Activated T-helper 2 cell treated with anti-CD3 and anti-CD28 coated beads, Interferon-gamma antibody, Interleukin-2, Interleukin-4, amounts not matched to agents 10 μg/mL and 5 μg/mL and 100 μg/mL, durations not matched to agents 14 hours and 24 hours and 36 hours (primary cell): ENCODE measurements around the gene HTR6. TPM values are rescaled to one million over a fixed set of nuclear protein-coding genes. Genes with fewer than 3 reads are reported as not detected.

ENCODE experiments used
- DNase-seq: peaks from one replicate; pipeline ENCODE4 v3.0.0; 2021; ENCODE audit warnings: low spot score
- H3K27ac Mint-ChIP-seq: one replicate; pipeline ENCODE4 v1.8.0; 2021; ENCODE audit warnings: mixed read lengths
- H3K27me3 Mint-ChIP-seq: one replicate; pipeline ENCODE4 v1.8.0; 2021; ENCODE audit warnings: low read depth, mixed read lengths
- H3K36me3 Mint-ChIP-seq: one replicate; pipeline ENCODE4 v1.8.0; 2021; ENCODE audit warnings: low read depth, mixed read lengths
- H3K4me1 Mint-ChIP-seq: one replicate; pipeline ENCODE4 v1.8.0; 2021; ENCODE audit warnings: low read depth, mixed read lengths
- H3K4me3 Mint-ChIP-seq: one replicate; pipeline ENCODE4 v1.8.0; 2021; ENCODE audit warnings: low read depth, mild to moderate bottlenecking, moderate library complexity, mixed read lengths
- H3K9me3 Mint-ChIP-seq: one replicate; pipeline ENCODE4 v1.8.0; 2021; ENCODE audit warnings: mixed read lengths
- intact Hi-C: fragments of 100-400 bp; cut with micrococcal nuclease; formaldehyde crosslinking; loops from one replicate; pipeline ENCODE4 v1.15.1; 2023
- total RNA-seq: library from RNA; stranded (reverse); gene quantifications from 2 replicates; pipeline ENCODE4 v1.2.3, GENCODE V29; 2022

HTR6 gene
- total RNA-seq = not detected in 2 replicates

DNA sequence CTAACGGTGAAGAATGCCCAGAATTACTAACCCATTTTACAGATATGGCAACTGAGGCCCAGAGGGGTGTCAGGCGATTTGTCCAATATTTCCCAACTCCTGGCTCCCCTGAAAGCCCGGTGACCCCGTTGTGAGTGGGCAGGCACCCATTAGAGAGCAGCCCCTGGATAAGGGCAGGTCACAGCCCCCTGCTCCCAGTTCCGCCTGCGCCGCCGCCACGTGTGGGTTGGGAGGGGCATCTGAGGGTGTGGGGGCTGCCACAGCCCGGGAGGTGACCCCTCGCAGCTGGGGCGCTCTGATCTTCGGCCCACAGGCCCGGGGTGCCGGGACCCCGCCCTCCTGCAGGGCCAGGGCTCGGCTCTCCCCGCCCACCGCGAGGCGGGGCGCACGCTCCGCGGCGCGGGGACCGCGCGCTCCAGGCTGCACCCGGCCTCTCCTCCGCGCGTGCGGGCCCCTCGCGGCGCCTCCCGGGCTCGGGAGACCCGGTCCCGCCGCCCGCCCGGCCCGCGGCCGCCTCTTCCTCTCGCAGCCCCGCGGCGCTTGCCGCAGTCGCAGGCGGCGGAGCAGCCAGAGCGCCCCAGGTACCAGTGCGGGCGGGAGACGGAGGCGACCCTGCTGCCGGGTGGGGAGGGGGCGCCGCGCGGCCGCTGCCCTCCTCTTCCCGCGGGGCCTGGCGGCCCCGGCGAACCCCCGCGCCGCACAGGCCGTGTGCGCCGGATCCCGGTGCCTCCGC lies at the start of gene HTR6:
HTR6 (plus strand) TSS at position 423 of the 733 bp plus-strand sequence. CDS start 879 bp downstream, outside the sequence.
- Mint-ChIP-seq H3K27ac (no peak within 1 kb of the TSS), H3K4me1 (peaks cover 7% of the 10 kb centered on the region), H3K4me3 (peak within 1 kb of the TSS; percentile 58), H3K36me3 (no peaks in the 10 kb centered on the region), H3K27me3 (peaks cover 44% of the 10 kb centered on the region), H3K9me3 (no peaks in the 10 kb centered on the region)
- intact Hi-C loops = loop anchor here (10.0 kb wide), 1 partner anchor 150 kb away; the partner anchor contains the start of gene RNF186
- no peak for DNase-seq

DNA sequence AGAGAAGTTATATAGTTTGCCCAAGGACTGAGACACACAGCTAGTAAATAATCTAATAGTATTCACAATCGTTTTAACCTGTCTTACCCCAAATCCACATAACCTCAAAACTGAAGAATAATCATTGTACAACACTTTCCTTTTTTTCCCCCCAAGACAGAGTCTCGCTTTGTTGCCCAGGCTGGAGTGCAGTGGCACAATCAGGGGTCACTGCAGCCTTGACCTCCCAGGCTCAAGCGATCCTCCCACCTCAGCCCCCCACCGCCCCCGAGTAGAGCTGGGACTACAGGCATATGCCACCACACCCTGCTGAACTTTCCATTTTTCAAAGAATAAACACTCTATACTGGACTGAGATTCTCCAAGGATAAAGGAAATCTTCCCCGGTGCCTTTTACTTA lies 49.2 kb upstream of the HTR6 start:
- Mint-ChIP-seq H3K27me3 (no peaks in the 10 kb centered on the region), H3K36me3 (peaks cover 33% of the 10 kb centered on the region), H3K9me3 (no peaks in the 10 kb centered on the region), H3K27ac (no peak overlapping the region), H3K4me1 (peaks cover 13% of the 10 kb centered on the region), H3K4me3 (no peak overlapping the region)
- intact Hi-C loops = no loop called here
- DNase-seq = no peak

DNA sequence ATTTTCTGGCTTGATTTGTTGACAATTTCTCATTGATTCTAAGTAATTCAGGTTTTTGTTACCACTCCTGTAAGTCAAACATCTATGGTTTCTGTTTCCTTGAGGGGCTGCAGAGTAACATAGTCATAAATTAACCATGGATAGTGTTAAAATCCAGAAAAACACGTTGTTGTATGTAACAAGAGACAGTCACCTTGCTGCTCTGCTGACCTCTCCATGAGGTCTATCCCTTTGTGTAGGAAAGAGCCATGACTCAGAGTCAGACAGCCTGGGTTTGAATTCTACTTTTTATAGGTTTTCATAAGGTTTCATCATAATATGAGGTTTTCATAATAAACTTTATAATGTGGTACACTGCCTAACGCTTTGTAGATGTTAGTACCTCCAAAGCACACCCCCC lies 48.2 kb upstream of the HTR6 start:
- intact Hi-C loops = no loop called here
- Mint-ChIP-seq H3K36me3 (peaks cover 31% of the 10 kb centered on the region), H3K27ac (no peak overlapping the region), H3K9me3 (no peaks in the 10 kb centered on the region), H3K4me1 (peaks cover 13% of the 10 kb centered on the region), H3K27me3 (no peaks in the 10 kb centered on the region), H3K4me3 (no peak overlapping the region)
- no peak for DNase-seq

DNA sequence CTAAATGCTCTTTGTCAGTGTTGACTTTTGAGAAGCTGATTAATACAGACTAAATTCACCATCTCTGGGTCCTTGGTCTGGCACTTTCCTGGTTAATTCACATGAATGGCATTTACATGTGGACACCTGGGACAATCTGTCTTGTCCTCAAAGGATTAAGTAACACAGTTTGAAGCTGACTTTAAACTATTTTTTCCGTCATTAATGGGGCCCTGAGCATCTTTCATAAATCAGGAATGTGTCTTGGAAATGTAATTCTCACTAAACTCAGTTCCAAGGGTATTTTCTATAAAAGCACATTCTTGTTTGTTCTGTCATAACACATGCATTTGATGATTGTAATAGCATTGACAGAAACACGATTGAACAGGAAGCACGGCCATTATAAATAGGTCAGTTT lies 47.3 kb upstream of the HTR6 start:
- no peak overlapping the region for H3K27ac Mint-ChIP-seq
- no peaks in the 10 kb centered on the region for H3K9me3 Mint-ChIP-seq
- peaks cover 31% of the 10 kb centered on the region for H3K36me3 Mint-ChIP-seq
- H3K4me3 Mint-ChIP-seq = no peak overlapping the region
- DNase-seq = no peak
- H3K27me3 Mint-ChIP-seq = no peaks in the 10 kb centered on the region
- peaks cover 13% of the 10 kb centered on the region for H3K4me1 Mint-ChIP-seq
- intact Hi-C loops = no loop called here

DNA sequence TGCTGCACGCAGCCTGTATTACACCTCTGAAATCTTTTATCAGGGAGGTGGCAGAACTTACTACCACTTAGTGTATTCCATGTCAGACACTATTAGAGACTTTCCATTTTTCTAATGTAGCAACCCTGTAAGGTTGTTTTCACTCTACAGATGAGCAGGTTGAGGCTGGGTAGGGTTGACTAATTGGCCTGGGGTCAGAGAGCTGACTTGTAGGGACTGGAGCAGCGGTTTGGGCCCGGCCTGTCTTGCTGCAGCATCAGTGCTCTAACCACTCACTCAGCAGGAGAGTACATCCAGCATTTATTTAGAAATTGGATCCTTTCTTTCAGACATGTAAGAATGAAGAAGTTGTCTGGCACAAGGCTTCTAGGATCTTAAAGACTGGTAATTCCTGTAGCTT lies 46.2 kb upstream of the HTR6 start:
- Mint-ChIP-seq H3K4me3 (no peak overlapping the region), H3K27me3 (no peaks in the 10 kb centered on the region), H3K36me3 (peaks cover 30% of the 10 kb centered on the region), H3K27ac (no peak overlapping the region), H3K4me1 (peaks cover 6% of the 10 kb centered on the region), H3K9me3 (no peaks in the 10 kb centered on the region)
- intact Hi-C loops = no loop called here
- no peak for DNase-seq

DNA sequence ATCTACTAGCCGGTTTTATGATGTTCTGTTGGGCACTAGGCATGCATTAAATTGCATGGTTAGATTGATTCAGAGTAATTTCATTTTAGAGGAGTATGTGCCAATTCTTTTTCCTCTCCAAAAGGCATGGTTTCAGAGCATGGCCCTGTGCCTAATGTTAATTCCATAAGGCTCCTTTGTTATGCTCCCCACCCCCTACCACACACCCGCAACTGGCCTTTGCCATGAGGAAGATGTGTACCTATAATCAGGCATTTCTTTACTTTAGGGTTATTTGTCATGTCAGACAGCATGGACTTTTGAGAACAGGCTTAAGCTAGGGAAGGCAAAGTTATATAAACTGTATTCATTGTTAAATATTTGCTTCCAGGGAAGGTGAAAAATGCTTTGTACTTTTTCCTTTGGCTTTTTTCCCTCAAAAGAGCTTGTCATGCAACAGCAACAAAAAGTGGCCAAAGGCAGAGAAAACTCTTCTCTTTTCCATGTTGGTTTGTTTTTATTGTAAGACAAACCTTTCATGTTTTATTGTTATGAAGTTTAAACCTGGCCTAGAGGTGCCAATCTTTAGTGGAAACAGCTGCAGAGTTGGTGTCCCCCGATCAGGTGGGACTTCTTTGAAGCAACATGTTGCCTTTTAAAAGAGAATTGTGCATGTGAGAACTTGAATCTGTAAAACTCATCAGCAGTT lies 44.8 kb upstream of the HTR6 start:
- H3K4me1 Mint-ChIP-seq = peaks cover 4% of the 10 kb centered on the region
- DNase-seq = no peak
- no peak overlapping the region for H3K4me3 Mint-ChIP-seq
- intact Hi-C loops = no loop called here
- no peak overlapping the region for H3K27ac Mint-ChIP-seq
- H3K27me3 Mint-ChIP-seq = no peaks in the 10 kb centered on the region
- H3K9me3 Mint-ChIP-seq = no peaks in the 10 kb centered on the region
- H3K36me3 Mint-ChIP-seq = peaks cover 27% of the 10 kb centered on the region

DNA sequence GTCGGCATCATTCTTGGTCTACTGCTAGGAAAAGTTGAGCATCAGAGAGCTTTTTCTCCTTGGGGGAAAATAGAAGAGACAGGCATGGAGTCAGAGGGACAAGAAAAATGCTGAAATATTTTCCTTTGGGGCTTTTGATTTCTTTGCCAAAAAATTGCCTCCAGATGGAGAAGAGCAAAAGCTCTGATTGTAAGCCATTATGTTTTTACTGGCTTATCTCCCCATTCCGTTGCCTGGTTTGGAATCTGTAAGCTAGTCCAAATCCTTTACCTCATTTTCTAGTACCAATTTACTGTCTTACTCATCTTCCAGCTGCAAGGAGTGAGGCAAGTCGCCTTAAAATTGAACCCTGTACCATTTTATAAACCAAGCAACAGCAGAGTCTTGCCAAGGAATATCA lies 43.9 kb upstream of the HTR6 start:
- Mint-ChIP-seq H3K4me1 (peaks cover 1% of the 10 kb centered on the region), H3K27ac (no peak overlapping the region), H3K9me3 (no peaks in the 10 kb centered on the region), H3K36me3 (peaks cover 21% of the 10 kb centered on the region), H3K27me3 (no peaks in the 10 kb centered on the region), H3K4me3 (no peak overlapping the region)
- DNase-seq = no peak
- intact Hi-C loops = no loop called here

DNA sequence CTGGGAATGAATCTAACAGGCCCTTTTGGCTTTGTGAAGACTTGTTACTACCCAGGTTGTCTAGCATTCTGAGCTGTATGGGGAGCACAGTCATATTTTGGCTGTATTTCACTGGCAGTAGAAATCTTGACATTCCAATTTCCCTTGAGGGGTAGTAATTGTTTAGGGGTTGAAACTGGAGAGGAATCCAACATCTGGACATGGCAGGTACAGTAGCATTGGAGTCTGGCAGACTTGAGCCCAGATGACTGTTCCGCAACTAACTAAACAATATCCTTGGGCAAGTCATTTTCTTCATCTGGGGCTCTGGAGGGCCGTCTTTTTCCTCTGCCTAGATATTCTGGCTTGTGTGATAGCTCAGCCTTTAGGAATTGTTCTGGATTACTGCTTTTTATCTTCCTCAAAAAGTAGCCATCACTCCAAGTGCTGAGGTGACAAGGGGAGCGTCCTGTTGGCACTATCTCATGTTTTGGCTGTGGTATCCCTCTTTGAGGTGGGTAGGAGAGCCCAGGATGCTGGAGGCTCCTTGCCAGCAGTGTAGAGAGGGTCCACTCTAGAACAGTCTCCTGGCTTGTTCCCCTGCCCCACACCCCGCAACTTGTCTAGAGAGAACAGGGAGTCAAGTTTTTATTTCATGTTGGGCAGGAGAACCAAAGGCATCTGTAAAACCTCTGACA lies 43.3 kb upstream of the HTR6 start:
- intact Hi-C loops = no loop called here
- Mint-ChIP-seq H3K36me3 (peaks cover 28% of the 10 kb centered on the region), H3K27ac (no peak overlapping the region), H3K4me3 (no peak overlapping the region), H3K27me3 (no peaks in the 10 kb centered on the region), H3K4me1 (peaks cover 1% of the 10 kb centered on the region), H3K9me3 (no peaks in the 10 kb centered on the region)
- DNase-seq = no peak

DNA sequence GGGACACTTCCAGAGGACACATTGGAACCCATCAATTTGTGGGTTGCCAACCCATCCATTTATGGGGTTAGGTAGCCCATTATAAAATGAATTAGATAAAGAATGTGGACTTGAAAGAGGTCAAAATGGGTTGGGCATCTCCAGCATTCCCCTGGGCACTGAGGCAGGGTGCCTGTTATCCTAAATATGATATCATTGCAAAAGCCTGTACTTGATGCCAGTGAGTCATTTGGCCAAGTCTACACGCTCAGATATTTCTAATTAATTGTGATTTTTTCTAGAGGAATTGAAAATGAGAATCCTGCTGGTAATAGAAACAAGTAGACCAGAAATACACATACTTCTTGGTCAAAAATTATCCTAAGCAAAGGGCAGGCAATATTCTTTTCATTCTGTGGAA lies 42.5 kb upstream of the HTR6 start:
- intact Hi-C loops = no loop called here
- Mint-ChIP-seq H3K4me1 (peaks cover 1% of the 10 kb centered on the region), H3K4me3 (no peak overlapping the region), H3K9me3 (no peaks in the 10 kb centered on the region), H3K36me3 (peaks cover 30% of the 10 kb centered on the region), H3K27me3 (no peaks in the 10 kb centered on the region), H3K27ac (no peak overlapping the region)
- no peak for DNase-seq

DNA sequence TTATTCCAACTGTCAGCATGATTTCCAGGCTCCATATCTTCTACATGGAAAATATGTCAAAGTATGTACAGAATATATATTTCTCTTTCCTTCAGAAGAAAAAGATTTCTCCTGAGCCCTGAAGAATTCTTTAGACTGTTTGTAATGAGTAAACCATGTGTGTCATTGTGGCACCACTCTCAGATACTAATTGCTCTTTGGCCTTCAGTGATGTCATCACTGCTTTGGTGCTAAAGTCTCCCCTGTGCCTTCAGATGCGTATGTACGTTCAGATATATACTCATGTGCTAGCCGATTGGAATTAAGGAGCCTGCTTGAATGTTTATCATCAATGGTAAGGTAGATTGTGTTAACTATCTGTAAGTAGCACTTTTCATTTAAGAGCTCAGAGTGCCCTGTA lies 41.2 kb upstream of the HTR6 start:
- Mint-ChIP-seq H3K36me3 (peaks cover 34% of the 10 kb centered on the region), H3K9me3 (no peaks in the 10 kb centered on the region), H3K4me1 (peaks cover 1% of the 10 kb centered on the region), H3K4me3 (no peak overlapping the region), H3K27me3 (no peaks in the 10 kb centered on the region), H3K27ac (no peak overlapping the region)
- intact Hi-C loops = no loop called here
- DNase-seq = no peak

DNA sequence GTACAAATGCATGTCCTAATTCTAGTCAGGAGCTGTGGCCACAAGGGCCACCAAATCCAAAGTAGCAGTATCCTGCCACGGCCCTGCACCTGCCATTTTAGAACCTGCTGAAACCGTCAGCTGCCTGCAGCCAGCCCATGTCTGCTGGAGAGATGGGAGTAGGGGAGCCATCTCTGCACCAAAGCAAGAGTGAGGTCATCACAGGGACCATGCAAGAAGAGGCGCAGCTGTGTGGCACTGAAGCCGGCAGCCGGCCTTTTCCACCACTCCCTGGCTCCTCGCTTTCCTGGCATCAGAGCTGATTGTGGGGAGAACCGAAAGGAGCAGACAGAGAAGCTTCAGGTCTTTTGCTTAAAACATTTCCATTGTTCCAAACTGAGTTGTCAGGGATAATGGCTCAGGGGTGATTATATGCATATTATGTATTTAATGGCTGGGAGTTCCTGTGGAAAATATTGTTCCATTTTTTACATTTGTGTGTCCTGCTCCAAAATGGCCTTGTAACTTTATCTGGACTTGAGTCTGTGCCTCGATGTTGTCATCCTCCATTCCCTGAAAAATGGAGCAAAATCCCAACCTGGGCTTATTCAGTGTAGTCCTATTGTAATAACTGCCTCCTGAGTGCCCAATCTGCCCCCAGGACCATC lies 39.3 kb upstream of the HTR6 start:
- DNase-seq = no peak
- Mint-ChIP-seq H3K27ac (no peak overlapping the region), H3K36me3 (peaks cover 40% of the 10 kb centered on the region), H3K27me3 (no peaks in the 10 kb centered on the region), H3K4me1 (peaks cover 1% of the 10 kb centered on the region), H3K9me3 (no peaks in the 10 kb centered on the region), H3K4me3 (no peak overlapping the region)
- intact Hi-C loops = no loop called here

DNA sequence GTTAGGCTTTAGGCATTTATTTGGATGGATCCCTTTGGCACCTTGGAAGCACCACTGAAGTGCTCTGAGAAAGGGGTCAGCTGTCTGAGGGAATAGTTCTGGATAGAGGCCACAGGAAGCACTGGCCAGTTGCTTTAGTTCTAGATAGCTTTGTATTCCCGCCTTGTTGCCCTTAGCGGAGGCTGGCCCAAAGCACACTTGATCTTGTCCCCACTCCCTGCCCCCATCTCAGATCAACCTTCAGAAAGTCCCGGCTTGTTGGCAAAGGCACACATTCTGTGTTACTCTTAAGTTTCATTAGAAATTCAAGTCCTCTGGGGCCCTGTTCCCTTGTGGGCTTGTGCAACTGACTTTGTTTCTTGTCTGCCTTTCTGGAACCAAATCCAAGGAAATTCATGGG lies 35.8 kb upstream of the HTR6 start:
- DNase-seq = no peak
- no peak overlapping the region for H3K27ac Mint-ChIP-seq
- intact Hi-C loops = no loop called here
- peaks cover 1% of the 10 kb centered on the region for H3K4me1 Mint-ChIP-seq
- no peak overlapping the region for H3K4me3 Mint-ChIP-seq
- H3K36me3 Mint-ChIP-seq = peaks cover 28% of the 10 kb centered on the region
- no peaks in the 10 kb centered on the region for H3K9me3 Mint-ChIP-seq
- H3K27me3 Mint-ChIP-seq = no peaks in the 10 kb centered on the region

DNA sequence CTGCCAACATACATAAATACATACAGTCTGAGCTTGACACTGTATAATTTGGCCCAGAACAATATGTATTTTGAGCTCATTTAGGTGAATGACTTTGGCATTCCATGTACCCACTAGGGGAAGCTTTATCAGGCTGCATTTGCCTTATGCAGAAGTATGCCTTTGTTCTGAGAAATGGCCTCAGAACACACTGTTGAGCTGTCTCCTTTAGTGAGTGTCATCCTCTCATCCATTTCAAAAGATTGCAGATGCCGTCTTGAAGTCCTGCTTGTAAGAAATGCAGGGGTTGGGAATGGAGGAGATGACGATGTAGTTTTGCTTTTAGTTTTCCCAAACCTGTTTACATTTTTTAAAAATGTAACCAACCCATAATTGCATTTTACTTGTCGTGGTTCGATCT lies 35.3 kb upstream of the HTR6 start:
- H3K36me3 Mint-ChIP-seq = peaks cover 27% of the 10 kb centered on the region
- H3K27me3 Mint-ChIP-seq = no peaks in the 10 kb centered on the region
- H3K4me1 Mint-ChIP-seq = peaks cover 1% of the 10 kb centered on the region
- H3K9me3 Mint-ChIP-seq = no peaks in the 10 kb centered on the region
- no peak for DNase-seq
- intact Hi-C loops = no loop called here
- no peak overlapping the region for H3K27ac Mint-ChIP-seq
- H3K4me3 Mint-ChIP-seq = no peak overlapping the region
